Measurements from ENCODE around the gene NUP88.

DNA sequence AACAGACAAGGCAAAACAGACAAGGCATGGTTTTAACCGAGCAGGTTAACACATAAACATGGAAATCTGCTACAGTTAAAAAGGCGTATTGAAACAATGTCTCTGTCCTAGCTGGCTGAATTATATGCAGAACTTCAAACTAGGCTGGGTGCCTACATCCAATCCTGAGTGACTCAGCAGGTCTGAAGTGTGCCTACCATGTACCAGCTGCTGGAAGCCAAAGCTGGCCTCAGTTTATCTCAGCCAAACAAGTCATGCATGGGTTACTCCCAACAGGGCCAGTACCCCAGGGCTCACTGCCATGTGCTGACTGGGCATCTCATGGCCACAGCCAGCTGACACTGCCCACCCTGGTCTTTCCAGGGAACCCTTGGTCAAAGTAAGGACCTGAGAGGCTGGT is 15.5 kb upstream of the NUP88 start:
- TF ChIP-seq POLR2A (IDR thresholded peaks at IDR 0.05; ENCODE audit: low read depth, low read length) (no peak), TAF1 (IDR thresholded peaks at IDR 0.05; ENCODE audit: low read depth, low read length) (no peak), POLR2AphosphoS5 (IDR thresholded peaks at IDR 0.05; ENCODE audit: low read depth, low read length) (peak; percentile 34; the same call in 1 of the 2 replicates), PAX5 (IDR thresholded peaks at IDR 0.05; ENCODE audit: insufficient read depth, low read length, severe bottlenecking) (no peak), POU2F2 (IDR thresholded peaks at IDR 0.05; ENCODE audit: low read depth, low read length) (no peak)
